ENCODE data around the gene PODNL1. TPM values are rescaled to one million over a fixed set of nuclear protein-coding genes. Genes with fewer than 3 reads are reported as not detected.

Gene PODNL1
- total and polyA plus RNA-seq, 2 of the 13 experiments (the other 11 are each of a cell fraction or from before 2014, with no cell fraction given), result 0.18 TPM; not detected in 1

DNA sequence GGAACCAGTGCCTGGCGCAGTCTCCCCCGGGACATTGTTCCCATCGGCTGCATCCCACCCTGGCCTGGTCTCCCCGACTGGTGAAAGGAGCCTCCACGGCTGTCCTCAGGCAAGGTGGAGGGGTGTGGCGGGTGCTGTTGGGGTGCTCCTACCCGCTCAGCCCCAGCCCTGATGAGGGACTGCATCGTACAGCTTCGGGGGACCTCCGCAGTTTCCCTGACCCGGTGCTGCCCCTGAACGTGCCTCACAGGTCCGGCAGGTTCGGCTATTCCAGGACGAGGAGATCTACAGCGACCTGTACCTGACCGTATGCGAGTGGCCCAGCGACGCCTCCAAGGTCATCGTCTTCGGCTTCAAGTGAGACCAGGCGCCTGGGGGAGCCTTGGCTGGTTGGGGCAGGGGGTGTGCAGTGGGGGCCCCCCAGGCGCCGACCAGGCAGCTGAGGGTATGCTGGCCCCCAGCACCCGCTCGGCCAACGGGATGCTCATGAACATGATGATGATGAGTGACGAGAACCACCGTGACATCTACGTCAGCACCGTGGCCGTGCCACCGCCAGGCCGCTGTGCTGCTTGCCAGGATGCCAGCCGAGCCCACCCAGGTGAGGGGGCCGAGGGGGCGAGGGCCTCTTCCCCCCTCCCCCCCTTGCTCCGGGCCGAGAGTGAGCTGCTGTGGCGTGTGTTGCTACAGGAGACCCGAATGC is 17.6 kb upstream of the PODNL1 start:
- H3K9me3 ChIP-seq (ENCODE audit: low read length), result no peaks in the 10 kb centered on the region
- peaks cover 19 to 52% of the 10 kb centered on the region in 2 experiments; a peak in 4 of 5 replicates for H3K36me3 ChIP-seq (replicated peaks in 1 of 2; ENCODE audit: control insufficient read depth in 1 of 2, insufficient read depth in 2 of 2, low read length in 2 of 2)
- DNase-seq (ENCODE audit: low spot score) (no peak), FAIRE-seq (no peak), ATAC-seq (no peak)
- H4K20me1 ChIP-seq (ENCODE audit: insufficient read depth, low read length), result no peaks in the 10 kb centered on the region
- 97% methylated on average over 10 of the region's 42 CpGs for WGBS (ENCODE audit: low lambda C conversion rate)
- peaks cover 14% of the 10 kb centered on the region for H3K79me2 ChIP-seq (ENCODE audit: insufficient read depth, low read length)
- BruUV-seq (replicated peaks), result no TSS peak
- in situ Hi-C loops (cut with HindIII; ENCODE audit: extremely low pct_ligation_motif_present, low pct_unique_long_range_greater_than_20kb) (no loop called here), intact Hi-C loops (cut with micrococcal nuclease; ENCODE audit: unreplicated experiment) (no loop called here)
- TF ChIP-seq, protein P1, sequence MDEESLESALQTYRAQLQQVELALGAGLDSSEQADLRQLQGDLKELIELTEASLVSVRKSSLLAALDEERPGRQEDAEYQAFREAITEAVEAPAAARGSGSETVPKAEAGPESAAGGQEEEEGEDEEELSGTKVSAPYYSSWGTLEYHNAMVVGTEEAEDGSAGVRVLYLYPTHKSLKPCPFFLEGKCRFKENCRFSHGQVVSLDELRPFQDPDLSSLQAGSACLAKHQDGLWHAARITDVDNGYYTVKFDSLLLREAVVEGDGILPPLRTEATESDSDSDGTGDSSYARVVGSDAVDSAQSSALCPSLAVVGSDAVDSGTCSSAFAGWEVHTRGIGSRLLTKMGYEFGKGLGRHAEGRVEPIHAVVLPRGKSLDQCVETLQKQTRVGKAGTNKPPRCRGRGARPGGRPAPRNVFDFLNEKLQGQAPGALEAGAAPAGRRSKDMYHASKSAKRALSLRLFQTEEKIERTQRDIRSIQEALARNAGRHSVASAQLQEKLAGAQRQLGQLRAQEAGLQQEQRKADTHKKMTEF (CRISPR knock-in tag; IDR thresholded peaks at IDR 0.05), result no peak
- TF ChIP-seq ZNF33A (CRISPR knock-in tag; IDR thresholded peaks at IDR 0.05; ENCODE audit: borderline replicate concordance), result no peak
- no peak for TF ChIP-seq CREM (IDR thresholded peaks at IDR 0.05)
- no peak for TF ChIP-seq CREM (CRISPR knock-in tag; IDR thresholded peaks at IDR 0.05)
- TF ChIP-seq ZNF775 (CRISPR knock-in tag; IDR thresholded peaks at IDR 0.05; ENCODE audit: borderline replicate concordance), result no peak
- TF ChIP-seq RBFOX2 (IDR thresholded peaks at IDR 0.05; ENCODE audit: low read depth, low read length), result peak; percentile 32
- no peaks in the 10 kb centered on the region; a peak in 1 of 5 replicates for H3K27me3 ChIP-seq (ENCODE audit: control insufficient read depth in 1 of 2, insufficient read depth in 2 of 2, low read length in 2 of 2)
- H3K4me2 ChIP-seq (ENCODE audit: low read depth, low read length), result no peak overlapping the region
- H2AFZ ChIP-seq (ENCODE audit: low read length), result no peak overlapping the region
- no peak overlapping the region for H3K4me3 ChIP-seq (replicated peaks in 1 of 3; ENCODE audit: insufficient read depth in 1 of 3, low read depth in 2 of 3, low read length in 3 of 3)
- POLR2A ChIA-PET, result no interaction called here
- H3K9ac ChIP-seq (ENCODE audit: insufficient read depth, low read depth, low read length), result no peak overlapping the region
- no peak overlapping the region for H3K27ac ChIP-seq (ENCODE audit: extremely low read length, insufficient read depth, low read length)
- CTCF ChIA-PET (ENCODE audit: low intra/inter-chr PET ratio, low total read pairs), result no interaction called here
- peaks cover 10% of the 10 kb centered on the region for H3K4me1 ChIP-seq (ENCODE audit: insufficient read depth, low read length)

- DNase-seq (ENCODE audit: low spot score) (no peak), FAIRE-seq (no peak), ATAC-seq (no peak)
- Histone ChIP-seq H3K4me1 (ENCODE audit: insufficient read depth, low read length) (peaks cover 10% of the 10 kb centered on the region), H4K20me1 (ENCODE audit: insufficient read depth, low read length) (no peaks in the 10 kb centered on the region), H3K27ac (ENCODE audit: extremely low read length, insufficient read depth, low read length) (no peak overlapping the region), H3K27me3 (ENCODE audit: control insufficient read depth in 1 of 2, insufficient read depth in 2 of 2, low read length in 2 of 2) (no peaks in the 10 kb centered on the region; a peak in 1 of 5 replicates), H3K9ac (ENCODE audit: insufficient read depth, low read depth, low read length) (no peak overlapping the region), H3K4me3 (replicated peaks in 1 of 3; ENCODE audit: insufficient read depth in 1 of 3, low read depth in 2 of 3, low read length in 3 of 3) (peak overlapping the region in 1 of 3 experiments; percentile 4; a peak in 1 of 6 replicates), H3K36me3 (replicated peaks in 1 of 2; ENCODE audit: control insufficient read depth in 1 of 2, insufficient read depth in 2 of 2, low read length in 2 of 2) (peaks cover 13 to 38% of the 10 kb centered on the region in 2 experiments; a peak in 4 of 5 replicates), H3K79me2 (ENCODE audit: insufficient read depth, low read length) (peaks cover 14% of the 10 kb centered on the region), H3K4me2 (ENCODE audit: low read depth, low read length) (no peak overlapping the region), H3K9me3 (ENCODE audit: low read length) (no peaks in the 10 kb centered on the region), H2AFZ (ENCODE audit: low read length) (no peak overlapping the region)
- 92% methylated on average over 9 of the region's 15 CpGs for WGBS (ENCODE audit: low lambda C conversion rate)
- CTCF ChIA-PET (ENCODE audit: low intra/inter-chr PET ratio, low total read pairs), result no interaction called here
- in situ Hi-C loops (cut with HindIII; ENCODE audit: extremely low pct_ligation_motif_present, low pct_unique_long_range_greater_than_20kb), result loop anchor here (5.0 kb wide), 1 partner anchor 72 kb away; no protein-coding TSS in a partner anchor
- intact Hi-C loops (cut with micrococcal nuclease; ENCODE audit: unreplicated experiment), result no loop called here
- BruUV-seq (replicated peaks), result no TSS peak
- POLR2A ChIA-PET, result no interaction called here
- TF ChIP-seq ZNF605 (CRISPR knock-in tag; IDR thresholded peaks at IDR 0.05), result no peak
- no peak for TF ChIP-seq RORA (CRISPR knock-in tag; IDR thresholded peaks at IDR 0.05)
- no peak for TF ChIP-seq NR3C1 (CRISPR knock-in tag; IDR thresholded peaks at IDR 0.05)
- TF ChIP-seq PRDM10 (CRISPR knock-in tag; IDR thresholded peaks at IDR 0.05; ENCODE audit: low read depth), result no peak
- no peak for TF ChIP-seq NFRKB (IDR thresholded peaks at IDR 0.05)
- TF ChIP-seq ZNF644 (CRISPR knock-in tag; IDR thresholded peaks at IDR 0.05; ENCODE audit: low read depth), result no peak
Observed at GRCh38 chr19:13954185-13954584, 16.0 kb upstream of the PODNL1 start.
